T-helper 2 cell treated with Interferon-gamma antibody and Interleukin-4, amounts not matched to agents 100 ng/mL and 5 ng/mL, for 36 hours (primary cell): ENCODE data around the gene USP51. TPM values are rescaled to one million over a fixed set of nuclear protein-coding genes. Genes with fewer than 3 reads are reported as not detected.
"Not testable (repeated sequence)": the region's sequence is repeated elsewhere in the genome, so short reads cannot be mapped to it uniquely, and the experiment has no call there.

ENCODE experiments used
- intact Hi-C: fragments of 100-400 bp; cut with micrococcal nuclease; formaldehyde crosslinking; loops from one replicate; pipeline ENCODE4 v1.15.1; 2023
- total RNA-seq: library from RNA; stranded (reverse); gene quantifications from 2 replicates; pipeline ENCODE4 v1.2.3, GENCODE V29; 2022

USP51 gene
- total RNA-seq, 1 donor from 2014 or later: 1.5 TPM

DNA sequence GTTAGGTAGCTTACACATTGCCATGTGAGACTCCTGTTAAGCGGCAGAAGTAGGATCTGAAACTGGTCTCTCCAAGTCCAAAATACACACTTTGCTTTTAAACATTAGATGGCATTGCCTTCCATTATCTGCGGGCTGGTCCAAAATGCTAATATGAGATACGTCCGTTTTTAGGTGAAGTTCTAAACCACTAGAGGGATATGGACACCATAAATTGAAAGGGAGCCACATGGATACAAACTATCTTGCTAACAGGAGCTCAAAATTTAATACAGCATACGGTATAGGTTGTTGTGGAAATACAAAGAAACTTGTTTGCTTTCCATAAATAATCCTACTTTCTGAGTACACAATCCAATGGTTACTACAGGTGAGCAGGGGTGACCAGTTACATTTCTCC, 23.9 kb downstream of the USP51 start:
- intact Hi-C loops: not testable (repeated sequence)

DNA sequence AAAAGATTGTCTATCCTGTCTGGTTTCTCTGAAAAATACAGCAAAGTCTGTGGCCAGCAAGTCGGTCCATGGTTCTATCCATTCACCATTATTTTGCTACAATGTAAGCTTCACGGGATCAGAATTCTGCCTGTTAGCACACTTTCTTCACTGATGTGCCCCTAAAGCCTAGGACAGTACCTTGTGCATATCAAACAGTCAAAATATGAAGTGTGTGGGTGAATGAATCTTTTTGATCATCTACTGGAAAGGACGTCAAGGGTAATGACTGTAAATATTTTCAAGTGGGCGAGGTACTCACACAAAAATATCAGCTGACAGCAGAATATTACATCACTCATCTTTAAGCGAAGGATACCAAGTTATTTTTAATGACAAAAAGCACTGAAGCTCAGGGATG, 24.5 kb downstream of the USP51 start:
- intact Hi-C loops: not testable (repeated sequence)

DNA sequence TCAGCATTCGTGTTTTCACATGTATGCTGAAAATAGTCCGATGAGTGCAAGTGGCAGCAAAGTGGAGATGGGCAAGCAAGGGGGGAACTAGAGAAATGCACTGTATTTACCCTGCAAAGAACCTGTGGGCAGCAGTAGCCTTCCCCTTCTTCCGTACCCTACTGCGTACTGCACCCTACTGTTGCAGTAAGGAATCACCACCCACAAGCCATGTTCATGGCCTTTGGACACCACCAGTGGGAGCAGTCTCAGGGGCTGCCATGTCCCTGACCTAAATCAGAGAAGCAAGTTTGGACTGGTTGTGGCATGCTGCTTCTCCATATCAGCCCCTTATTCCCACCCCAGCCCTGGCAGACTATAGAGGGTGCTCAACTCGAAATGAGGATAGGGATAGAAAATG, 25.6 kb downstream of the USP51 start:
- intact Hi-C loops: not testable (repeated sequence)

DNA sequence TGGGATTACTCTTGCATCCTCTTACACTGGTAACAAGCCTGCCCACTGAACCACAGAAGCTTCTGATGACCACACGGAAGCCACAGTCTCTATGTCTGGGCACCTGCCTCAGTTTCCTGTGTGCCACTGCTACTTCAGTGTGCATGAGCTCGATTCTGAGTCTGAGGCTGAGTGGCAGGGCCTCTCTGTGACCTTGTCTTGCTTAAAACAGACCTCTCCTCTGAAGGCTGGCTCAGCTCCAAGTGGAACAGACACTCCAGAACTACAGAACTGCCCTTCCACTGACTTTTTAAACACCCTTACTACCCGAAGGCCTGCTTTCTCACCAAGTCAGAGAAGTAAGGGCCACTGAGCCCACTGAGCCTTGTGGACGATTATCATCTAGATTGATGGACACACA, 29.7 kb downstream of the USP51 start:
- intact Hi-C loops: not testable (repeated sequence)

DNA sequence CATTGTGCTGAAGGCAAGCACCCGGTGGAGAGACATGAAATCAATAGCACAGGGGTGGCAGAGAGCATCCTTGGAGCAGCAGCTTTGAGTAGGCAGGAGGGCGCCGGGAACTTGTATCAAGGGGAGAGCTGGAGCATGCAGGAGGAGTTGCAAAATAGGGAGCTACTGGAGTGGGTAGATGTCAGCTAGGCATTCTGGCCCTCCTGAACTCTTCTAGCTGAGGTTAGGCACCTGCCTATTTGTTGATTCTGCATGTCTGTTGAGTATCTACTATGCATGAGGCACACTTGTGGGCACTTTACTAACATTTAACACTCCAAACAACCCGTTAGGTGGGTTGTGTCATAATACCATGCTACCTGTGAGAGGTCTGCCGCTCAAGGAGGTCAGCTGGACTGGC, 30.2 kb downstream of the USP51 start:
- intact Hi-C loops: not testable (repeated sequence)

DNA sequence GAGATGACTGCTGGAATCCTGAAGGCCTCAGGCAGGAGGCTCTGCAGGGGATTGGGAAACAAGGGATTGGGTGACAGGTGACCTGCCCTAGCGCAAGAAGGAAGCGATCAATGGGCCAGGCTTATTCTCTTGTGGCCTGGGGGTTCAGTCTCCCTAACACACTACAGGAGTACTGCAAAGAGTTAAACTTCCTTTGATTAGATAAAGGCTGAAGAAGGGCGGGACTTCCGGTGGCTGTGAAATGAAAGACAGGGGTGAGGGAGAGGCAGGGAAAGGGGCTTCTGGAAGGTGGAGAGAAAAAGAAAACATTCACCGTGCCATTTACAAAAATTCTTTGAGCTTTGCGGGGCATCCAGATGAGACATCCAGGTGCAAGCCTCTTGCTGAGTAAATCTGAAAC, 33.9 kb downstream of the USP51 start:
- intact Hi-C loops: not testable (repeated sequence)

DNA sequence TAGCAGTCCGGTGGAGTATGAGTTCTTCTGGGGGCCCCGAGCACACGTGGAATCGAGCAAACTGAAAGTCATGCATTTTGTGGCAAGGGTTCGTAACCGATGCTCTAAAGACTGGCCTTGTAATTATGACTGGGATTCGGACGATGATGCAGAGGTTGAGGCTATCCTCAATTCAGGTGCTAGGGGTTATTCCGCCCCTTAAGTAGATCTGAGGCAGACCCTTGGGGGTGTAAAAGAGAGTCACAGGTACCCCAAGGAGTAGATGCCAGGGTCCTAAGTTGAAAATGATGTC, 36.9 kb downstream of the USP51 start:
- intact Hi-C loops: no loop called here

DNA sequence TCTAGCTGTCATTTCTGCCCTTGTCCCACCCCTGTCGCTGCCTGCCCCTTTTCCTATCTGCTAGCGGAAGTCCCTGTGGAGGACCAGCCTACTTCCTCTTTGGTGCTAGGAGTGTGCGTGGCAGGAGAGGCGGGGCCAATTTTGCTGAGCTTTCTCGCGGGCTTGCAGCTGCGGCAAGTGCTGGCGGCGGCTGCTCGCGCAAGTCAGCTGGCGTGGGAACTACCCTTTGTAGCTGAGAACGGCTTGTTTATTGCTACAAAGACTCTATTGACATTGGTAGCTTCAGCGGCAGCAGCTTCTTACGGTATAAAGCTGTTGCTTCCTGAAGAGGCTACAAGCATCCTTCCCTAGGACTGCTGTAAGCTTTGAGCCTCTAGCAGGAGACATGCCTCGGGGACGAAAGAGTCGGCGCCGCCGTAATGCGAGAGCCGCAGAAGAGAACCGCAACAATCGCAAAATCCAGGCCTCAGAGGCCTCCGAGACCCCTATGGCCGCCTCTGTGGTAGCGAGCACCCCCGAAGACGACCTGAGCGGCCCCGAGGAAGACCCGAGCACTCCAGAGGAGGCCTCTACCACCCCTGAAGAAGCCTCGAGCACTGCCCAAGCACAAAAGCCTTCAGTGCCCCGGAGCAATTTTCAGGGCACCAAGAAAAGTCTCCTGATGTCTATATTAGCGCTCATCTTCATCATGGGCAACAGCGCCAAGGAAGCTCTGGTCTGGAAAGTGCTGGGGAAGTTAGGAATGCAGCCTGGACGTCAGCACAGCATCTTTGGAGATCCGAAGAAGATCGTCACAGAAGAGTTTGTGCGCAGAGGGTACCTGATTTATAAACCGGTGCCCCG, 37.4 kb downstream of the USP51 start, which contains the start of gene MAGEH1:
MAGEH1 (plus strand) TSS at position 138 of the 843 bp plus-strand sequence; CDS start at position 386, 248 bp downstream.
- intact Hi-C loops: no loop called here

DNA sequence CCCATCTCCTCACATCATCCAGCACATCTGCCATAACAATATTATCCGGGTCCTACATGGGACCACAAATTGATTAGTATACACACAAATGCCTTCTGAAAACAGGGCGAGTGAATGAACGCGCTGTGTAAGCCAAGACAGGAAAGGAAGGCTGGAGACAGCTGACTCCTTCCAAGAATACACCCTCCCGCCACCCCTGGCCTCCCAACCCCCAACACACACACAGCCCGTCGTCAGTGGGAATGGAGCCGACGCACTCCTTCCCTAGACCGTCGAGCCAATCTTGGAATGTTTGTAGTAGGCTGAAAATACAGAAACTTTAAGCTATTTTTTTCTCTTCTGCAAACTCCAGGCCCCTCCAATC, 38.0 kb downstream of the USP51 start:
- intact Hi-C loops: no loop called here

DNA sequence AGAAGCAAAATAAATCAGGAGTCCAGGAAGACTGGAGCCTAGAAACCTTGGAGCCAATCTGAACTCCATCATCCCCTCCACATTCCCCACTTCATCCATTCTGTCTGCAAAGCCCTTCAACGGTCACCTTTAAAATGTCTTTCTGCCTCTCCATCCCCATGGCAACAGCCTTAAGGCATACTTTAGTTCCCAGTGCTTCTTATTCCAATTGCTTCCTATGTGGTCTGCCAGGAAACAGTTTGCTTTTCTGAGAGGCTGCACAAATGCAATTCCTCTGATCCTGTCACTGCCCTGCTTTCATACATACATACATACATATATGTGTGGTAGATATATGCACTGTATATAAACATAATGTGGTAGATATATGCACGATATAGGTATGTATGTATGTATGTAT, 38.5 kb downstream of the USP51 start:
- intact Hi-C loops: no loop called here

DNA sequence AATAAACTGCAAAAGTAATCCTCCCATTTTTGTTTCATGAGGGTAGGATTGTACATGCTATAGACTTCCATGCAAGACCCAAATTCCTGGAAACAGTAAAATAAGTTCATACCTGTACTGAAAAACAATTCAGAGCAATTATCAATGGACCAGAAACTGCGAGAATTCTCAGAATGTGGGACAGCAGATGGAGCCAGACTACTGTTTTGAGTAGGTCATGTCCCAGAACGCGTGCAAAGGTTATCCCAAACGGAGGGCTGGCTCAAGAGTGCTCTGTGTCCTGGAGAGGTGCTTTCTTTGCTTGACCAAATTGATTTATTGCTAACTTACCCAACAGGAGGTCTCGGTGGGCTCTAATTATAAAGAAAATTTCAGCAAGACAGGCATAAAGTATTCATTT, 39.4 kb downstream of the USP51 start:
- intact Hi-C loops: no loop called here

DNA sequence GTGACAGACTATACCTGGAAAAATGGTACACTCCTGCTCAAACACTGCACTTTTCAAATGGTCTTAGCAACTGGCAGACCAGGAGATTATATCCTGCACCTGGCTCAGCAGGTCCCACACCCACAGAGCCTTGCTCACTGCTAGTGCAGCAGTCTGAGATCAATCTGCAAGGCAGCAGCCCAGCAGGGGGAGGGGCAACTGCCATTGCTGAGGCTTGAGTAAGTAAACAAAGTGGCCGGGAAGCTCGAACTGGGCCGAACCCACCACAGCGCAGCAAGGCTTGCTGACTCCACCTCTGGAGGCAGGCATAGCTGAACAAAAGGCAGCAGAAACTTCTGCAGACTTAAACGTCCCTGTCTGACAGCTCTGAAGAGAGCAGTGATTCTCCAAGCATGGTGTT, 46.2 kb downstream of the USP51 start:
- intact Hi-C loops: not testable (repeated sequence)

Other genes starting within 250 kb of the USP51 start
- gene PAGE3, start 224.9 kb downstream of the USP51 start, total RNA-seq: not detected in 2 replicates
- 14.0 and 14.5 TPM in 2 replicates for gene MAGEH1, start 37.7 kb downstream of the USP51 start, total RNA-seq
- gene FOXR2, start 133.6 kb upstream of the USP51 start, total RNA-seq: not detected in 2 replicates
- gene RRAGB, start 227.9 kb upstream of the USP51 start, total RNA-seq: 7.0 and 9.1 TPM in 2 replicates